Subcutaneous adipose tissue (tissue), 4 donors: ENCODE data around the gene XPR1. TPM values are rescaled to one million over a fixed set of nuclear protein-coding genes. Genes with fewer than 3 reads are reported as not detected.

Experiments
- total RNA-seq, 4 donors: library from RNA; depleted of rRNA; stranded (reverse); fragments of >200 nt; gene quantifications; one replicate each; pipeline ENCODE4 v1.1.0, GENCODE V29; 2016
- TF ChIP-seq, protein P1 (sequence below): fragments of 450-650 bp; IDR thresholded peaks from one replicate; pipeline ENCODE4 v1.5.1; 2016; ENCODE audit warnings: low read depth, mild to moderate bottlenecking, control low read depth, antibody characterized with exemption, moderate library complexity

The XPR1 gene
- total RNA-seq, 4 donors from 2014 or later: 15.0 to 40.6 (median 20.7) TPM

DNA sequence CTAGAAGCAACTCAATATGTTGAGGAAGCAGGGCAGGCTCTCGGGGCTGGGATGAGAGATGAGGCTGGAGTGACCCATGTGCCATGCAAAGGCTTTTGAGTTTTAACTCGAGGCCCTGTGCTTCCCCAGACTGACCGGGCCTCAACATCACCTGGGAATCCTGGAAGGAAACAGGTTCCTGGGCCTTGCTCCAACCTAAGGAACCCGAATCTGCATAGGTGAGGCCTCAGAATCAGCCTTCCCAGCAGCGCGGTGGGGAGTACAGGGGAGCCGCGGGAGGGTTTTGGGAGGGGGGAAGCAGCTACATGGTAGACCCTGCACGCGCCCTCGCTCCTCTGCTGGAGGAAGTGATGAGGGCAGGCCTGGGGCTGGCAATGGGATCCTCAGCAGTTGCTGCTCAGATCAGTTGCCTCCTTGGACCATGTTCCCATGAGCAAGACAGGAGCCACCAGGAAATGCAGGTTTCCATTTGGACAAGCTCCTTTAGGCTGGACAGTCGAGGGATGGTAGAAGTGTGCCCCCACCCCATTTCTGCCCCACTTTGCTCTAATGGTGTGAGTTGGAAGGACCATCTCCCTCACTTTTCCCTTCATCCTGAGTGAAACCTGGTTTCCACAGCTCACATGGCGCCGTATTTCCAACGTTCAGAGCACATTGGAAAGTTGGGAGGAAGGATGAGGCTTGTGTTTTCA, 276.4 kb downstream of the XPR1 start:
- TF ChIP-seq, protein P1, sequence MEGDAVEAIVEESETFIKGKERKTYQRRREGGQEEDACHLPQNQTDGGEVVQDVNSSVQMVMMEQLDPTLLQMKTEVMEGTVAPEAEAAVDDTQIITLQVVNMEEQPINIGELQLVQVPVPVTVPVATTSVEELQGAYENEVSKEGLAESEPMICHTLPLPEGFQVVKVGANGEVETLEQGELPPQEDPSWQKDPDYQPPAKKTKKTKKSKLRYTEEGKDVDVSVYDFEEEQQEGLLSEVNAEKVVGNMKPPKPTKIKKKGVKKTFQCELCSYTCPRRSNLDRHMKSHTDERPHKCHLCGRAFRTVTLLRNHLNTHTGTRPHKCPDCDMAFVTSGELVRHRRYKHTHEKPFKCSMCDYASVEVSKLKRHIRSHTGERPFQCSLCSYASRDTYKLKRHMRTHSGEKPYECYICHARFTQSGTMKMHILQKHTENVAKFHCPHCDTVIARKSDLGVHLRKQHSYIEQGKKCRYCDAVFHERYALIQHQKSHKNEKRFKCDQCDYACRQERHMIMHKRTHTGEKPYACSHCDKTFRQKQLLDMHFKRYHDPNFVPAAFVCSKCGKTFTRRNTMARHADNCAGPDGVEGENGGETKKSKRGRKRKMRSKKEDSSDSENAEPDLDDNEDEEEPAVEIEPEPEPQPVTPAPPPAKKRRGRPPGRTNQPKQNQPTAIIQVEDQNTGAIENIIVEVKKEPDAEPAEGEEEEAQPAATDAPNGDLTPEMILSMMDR: no peak

- TF ChIP-seq, protein P1: no peak
Observed at GRCh38 chr1:180909005-180909414, 277.2 kb downstream of the XPR1 start.

GRCh38 chr1:180909462-180909976, 277.7 kb downstream of the XPR1 start:
- TF ChIP-seq, protein P1: no peak

DNA sequence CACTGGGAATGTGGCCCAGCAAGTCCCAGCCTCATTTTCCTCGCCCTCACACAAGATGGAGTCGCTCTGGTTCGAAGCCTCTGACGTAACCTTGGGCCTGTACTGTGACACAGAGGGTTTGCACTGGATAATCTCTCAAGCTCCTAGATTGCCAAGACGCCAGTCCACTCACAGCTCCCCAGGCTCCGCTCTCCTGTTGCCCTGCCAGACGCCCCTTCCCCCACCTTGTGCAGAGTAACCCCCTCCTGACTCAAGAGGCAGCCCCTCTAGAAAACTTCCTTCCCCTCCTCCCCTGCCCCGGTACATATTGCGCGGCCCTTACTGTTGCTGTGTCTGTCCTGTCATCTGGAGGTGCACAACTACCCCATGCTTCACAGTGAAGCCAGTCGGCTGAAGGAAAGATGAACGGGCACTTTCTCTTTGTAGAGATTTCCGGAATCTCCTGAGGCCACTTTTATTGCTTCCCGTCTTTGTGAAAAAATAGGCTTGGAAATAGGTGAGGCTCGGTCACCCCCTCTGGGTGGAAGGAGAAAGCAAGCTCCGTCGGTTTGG, 279.9 kb downstream of the XPR1 start:
- TF ChIP-seq, protein P1: no peak

DNA sequence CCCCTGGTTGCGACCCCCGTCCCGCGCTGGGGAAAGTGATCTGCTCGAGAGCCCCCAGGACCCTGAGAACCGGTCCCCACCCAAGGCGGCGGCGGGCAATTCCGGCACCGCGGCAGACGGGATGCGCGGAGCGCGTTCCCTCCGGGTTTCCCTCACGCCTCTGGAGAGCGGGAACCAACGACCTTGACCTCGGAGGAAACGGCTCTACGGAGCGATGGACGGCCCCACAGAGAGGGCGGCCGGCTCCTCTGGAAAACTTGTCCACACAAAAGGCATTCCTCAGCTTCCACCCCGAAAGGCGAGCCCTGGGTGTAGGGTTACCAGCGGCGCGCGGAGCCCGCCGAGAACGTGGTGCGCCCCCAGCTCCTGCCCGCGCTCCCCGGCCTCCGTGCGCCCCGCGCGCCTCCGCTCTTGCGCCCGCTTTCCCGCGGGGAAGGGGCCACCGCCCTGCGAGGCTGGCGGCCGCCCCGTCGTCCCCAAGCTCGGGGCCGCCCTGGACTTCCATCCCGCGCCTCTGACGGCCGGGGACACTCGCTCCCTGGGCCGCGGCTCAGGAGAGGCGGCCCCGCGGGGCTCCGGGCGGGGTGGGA, 280.5 kb downstream of the XPR1 start:
- TF ChIP-seq, protein P1: no peak

GRCh38 chr1:180912801-180913565, 281.2 kb downstream of the XPR1 start, which contains the start of gene KIAA1614:
Gene KIAA1614 (plus strand): TSS chr1:180912897. CDS start chr1:180913244, 347 bp downstream.
- TF ChIP-seq, protein P1: no peak
